ENCODE data around the gene KRTAP10-2.

The KRTAP10-2 gene

DNA sequence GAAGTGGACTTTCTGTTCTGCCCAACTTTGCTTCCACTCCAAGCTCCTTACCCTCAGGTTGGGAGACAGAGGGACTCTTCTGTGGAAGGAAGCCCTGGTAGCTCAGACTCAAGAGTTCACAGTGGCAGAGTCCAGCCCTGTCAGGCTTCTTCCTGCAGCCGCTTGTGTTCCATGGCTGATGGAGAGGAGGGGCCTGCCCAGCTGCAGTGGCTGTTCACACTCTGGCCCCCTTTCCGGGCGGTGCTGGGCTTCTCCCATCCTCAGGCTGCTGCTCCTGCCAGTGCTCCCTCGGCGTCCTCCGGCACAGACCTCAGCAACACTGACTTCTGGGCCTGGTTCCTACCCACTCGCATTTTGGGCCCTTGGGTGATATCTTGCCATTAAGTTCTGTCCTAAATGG lies 15.3 kb downstream of the KRTAP10-2 start:
- no peak overlapping the region for H3K4me3 ChIP-seq (ENCODE audit: severe bottlenecking)
- no peak for ATAC-seq (ENCODE audit: low read depth)
- H3K36me3 ChIP-seq (ENCODE audit: low read depth) = no peaks in the 10 kb centered on the region
- H3K27ac ChIP-seq (ENCODE audit: poor library complexity, severe bottlenecking) = no peak overlapping the region
- peak; percentile 50 for DNase-seq (ENCODE audit: low spot score)
- H3K9me3 ChIP-seq (ENCODE audit: severe bottlenecking) = no peaks in the 10 kb centered on the region
- TF ChIP-seq, protein P1, sequence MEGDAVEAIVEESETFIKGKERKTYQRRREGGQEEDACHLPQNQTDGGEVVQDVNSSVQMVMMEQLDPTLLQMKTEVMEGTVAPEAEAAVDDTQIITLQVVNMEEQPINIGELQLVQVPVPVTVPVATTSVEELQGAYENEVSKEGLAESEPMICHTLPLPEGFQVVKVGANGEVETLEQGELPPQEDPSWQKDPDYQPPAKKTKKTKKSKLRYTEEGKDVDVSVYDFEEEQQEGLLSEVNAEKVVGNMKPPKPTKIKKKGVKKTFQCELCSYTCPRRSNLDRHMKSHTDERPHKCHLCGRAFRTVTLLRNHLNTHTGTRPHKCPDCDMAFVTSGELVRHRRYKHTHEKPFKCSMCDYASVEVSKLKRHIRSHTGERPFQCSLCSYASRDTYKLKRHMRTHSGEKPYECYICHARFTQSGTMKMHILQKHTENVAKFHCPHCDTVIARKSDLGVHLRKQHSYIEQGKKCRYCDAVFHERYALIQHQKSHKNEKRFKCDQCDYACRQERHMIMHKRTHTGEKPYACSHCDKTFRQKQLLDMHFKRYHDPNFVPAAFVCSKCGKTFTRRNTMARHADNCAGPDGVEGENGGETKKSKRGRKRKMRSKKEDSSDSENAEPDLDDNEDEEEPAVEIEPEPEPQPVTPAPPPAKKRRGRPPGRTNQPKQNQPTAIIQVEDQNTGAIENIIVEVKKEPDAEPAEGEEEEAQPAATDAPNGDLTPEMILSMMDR (IDR thresholded peaks at IDR 0.05; ENCODE audit: poor library complexity, severe bottlenecking) = no peak
- H3K27me3 ChIP-seq (ENCODE audit: insufficient read depth, poor library complexity, severe bottlenecking) = no peaks in the 10 kb centered on the region
- H3K4me1 ChIP-seq (ENCODE audit: insufficient read depth, poor library complexity, severe bottlenecking) = no peaks in the 10 kb centered on the region

DNA sequence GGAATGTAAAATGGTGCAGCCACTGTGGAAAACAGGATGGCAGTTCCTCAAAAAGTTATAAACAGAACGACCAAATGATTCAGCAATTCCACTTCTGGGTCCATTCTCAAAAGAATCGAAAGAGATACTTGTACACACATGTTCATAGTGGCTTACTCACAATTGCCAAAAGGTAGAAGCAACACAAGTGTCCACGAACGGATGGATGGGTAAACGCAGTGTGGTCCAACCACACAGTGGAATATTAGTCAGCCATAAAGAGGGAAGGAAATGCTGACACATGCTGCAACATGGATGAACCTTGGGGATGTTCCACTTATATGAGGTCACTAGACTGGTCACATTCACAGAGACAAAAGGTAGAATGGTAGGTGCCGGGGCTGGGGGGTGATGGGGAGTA lies 16.6 kb downstream of the KRTAP10-2 start:
- DNase-seq (ENCODE audit: low spot score) = no peak
- Histone ChIP-seq H3K4me3 (ENCODE audit: severe bottlenecking) (no peak overlapping the region), H3K36me3 (ENCODE audit: low read depth) (no peaks in the 10 kb centered on the region), H3K27ac (ENCODE audit: poor library complexity, severe bottlenecking) (no peak overlapping the region), H3K4me1 (ENCODE audit: insufficient read depth, poor library complexity, severe bottlenecking) (no peaks in the 10 kb centered on the region), H3K27me3 (ENCODE audit: insufficient read depth, poor library complexity, severe bottlenecking) (no peaks in the 10 kb centered on the region), H3K9me3 (ENCODE audit: severe bottlenecking) (no peaks in the 10 kb centered on the region)
- TF ChIP-seq, protein P1 (IDR thresholded peaks at IDR 0.05; ENCODE audit: poor library complexity, severe bottlenecking) = no peak
- ATAC-seq (ENCODE audit: low read depth) = no peak

DNA sequence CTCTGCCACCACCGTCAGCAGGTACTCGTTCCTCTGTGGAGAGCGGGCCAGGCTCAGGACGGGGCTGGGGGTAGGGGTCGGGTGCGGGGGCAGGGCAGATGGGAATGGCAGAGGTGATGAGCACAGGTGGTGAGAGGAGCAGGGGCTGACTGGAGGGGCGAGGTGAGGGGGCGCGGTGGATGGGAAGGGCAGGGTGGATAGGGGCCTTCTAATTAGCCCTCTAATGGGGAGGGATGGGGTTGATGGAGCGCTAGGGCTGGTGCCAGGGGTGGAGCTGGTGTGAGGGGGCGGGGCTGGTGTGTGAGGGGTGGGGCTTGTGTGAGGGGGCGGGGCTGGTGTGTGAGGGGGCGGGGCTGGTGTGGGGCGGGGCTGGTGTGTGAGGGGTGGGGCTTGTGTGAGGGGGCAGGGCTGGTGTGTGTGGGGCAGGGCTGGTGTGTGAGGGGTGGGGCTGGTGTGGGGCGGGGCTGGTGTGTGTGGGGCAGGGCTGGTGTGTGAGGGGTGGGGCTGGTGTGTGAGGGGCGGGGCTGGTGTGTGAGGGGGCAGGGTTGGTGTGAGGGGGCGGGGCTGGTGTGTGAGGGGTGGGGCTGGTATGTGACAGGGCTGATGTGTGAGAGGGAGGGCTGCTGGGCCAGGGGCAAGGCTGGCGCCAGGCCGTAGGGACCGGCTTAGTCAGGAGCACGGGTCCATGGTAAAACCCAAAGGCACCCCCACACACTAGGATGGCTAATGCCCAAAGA lies 17.2 kb downstream of the KRTAP10-2 start:
- Histone ChIP-seq H3K4me3 (ENCODE audit: severe bottlenecking) (no peak overlapping the region), H3K9me3 (ENCODE audit: severe bottlenecking) (no peaks in the 10 kb centered on the region), H3K27ac (ENCODE audit: poor library complexity, severe bottlenecking) (no peak overlapping the region), H3K4me1 (ENCODE audit: insufficient read depth, poor library complexity, severe bottlenecking) (no peaks in the 10 kb centered on the region), H3K36me3 (ENCODE audit: low read depth) (no peaks in the 10 kb centered on the region), H3K27me3 (ENCODE audit: insufficient read depth, poor library complexity, severe bottlenecking) (no peaks in the 10 kb centered on the region)
- DNase-seq (ENCODE audit: low spot score) (peak; percentile 43), ATAC-seq (ENCODE audit: low read depth) (no peak)
- TF ChIP-seq, protein P1 (IDR thresholded peaks at IDR 0.05; ENCODE audit: poor library complexity, severe bottlenecking) = no peak

DNA sequence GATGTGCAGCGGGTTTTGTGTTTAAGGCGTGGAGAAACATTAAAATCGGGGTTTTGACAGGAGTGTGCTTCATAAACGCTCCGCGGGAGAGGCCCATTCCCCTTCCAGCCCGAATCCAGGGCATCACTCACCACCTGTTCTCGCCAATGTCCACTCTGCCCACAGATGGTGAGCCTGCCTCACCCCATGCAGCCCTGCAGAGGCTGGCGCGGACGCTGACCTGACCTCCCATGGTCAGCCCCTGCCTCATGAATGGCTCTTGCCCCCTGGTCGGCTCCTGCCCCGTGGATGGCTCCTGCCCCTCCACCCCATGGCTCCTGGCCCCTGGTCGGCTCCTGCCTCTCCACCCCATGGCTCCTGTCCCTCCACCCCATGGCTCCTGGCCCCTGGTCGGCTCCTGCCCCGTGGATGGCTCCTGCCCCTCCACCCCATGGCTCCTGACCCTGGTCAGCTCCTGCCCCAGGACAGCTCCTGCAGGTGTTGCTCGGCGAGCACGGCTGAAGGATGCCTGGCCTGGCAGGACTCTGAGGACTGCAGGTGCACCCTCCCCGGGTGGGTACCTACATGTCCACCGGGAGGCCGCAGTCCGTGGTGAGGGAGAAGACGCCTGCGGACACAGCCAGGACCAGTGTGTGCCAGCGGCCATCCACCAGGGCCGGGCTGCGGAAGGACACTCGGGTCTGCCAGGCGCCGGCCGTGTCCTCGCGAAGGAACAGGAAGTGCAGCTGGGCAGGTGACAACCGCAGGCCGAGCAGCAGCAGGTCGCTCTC lies 18.0 kb downstream of the KRTAP10-2 start:
- Histone ChIP-seq H3K4me3 (ENCODE audit: severe bottlenecking) (no peak overlapping the region), H3K36me3 (ENCODE audit: low read depth) (no peaks in the 10 kb centered on the region), H3K27ac (ENCODE audit: poor library complexity, severe bottlenecking) (no peak overlapping the region), H3K9me3 (ENCODE audit: severe bottlenecking) (no peaks in the 10 kb centered on the region), H3K4me1 (ENCODE audit: insufficient read depth, poor library complexity, severe bottlenecking) (no peaks in the 10 kb centered on the region), H3K27me3 (ENCODE audit: insufficient read depth, poor library complexity, severe bottlenecking) (no peaks in the 10 kb centered on the region)
- DNase-seq (ENCODE audit: low spot score) (peak; percentile 56), ATAC-seq (ENCODE audit: low read depth) (no peak)
- TF ChIP-seq, protein P1 (IDR thresholded peaks at IDR 0.05; ENCODE audit: poor library complexity, severe bottlenecking) = no peak

DNA sequence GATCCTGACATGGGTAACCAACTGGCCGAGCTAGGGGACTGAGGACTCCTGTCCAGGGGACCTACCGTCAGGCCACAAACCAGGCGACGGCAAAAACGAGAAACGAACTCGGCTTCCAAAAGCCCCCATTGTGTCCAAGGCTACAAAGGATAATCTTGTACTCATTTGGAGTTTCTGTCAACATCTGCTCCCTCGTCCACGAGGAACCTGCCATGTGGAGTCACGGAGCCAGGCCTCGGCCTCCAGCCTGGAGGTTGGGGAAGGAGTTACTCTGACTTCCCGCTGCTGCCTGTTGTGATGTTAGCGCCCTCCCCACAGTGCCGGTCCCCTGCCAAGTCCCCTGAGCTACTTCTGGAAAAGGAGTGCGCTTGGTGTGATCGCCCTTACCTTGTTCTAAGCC lies 18.6 kb downstream of the KRTAP10-2 start:
- Histone ChIP-seq H3K4me1 (ENCODE audit: insufficient read depth, poor library complexity, severe bottlenecking) (no peaks in the 10 kb centered on the region), H3K27ac (ENCODE audit: poor library complexity, severe bottlenecking) (no peak overlapping the region), H3K27me3 (ENCODE audit: insufficient read depth, poor library complexity, severe bottlenecking) (no peaks in the 10 kb centered on the region), H3K9me3 (ENCODE audit: severe bottlenecking) (no peaks in the 10 kb centered on the region), H3K36me3 (ENCODE audit: low read depth) (no peaks in the 10 kb centered on the region), H3K4me3 (ENCODE audit: severe bottlenecking) (no peak overlapping the region)
- DNase-seq (ENCODE audit: low spot score) = no peak
- ATAC-seq (ENCODE audit: low read depth) = no peak
- TF ChIP-seq, protein P1 (IDR thresholded peaks at IDR 0.05; ENCODE audit: poor library complexity, severe bottlenecking) = no peak

Data from RWPE2 (cell line).